NB4 (cell line): Measurements from ENCODE around the gene NT5DC1.

Source experiments
- DNase-seq: peaks from one replicate; pipeline ENCODE4 v3.0.0; 2010; ENCODE audit warnings: low read depth
- H3K4me3 ChIP-seq: one replicate; pipeline ENCODE4 v1.5.1; 2011; ENCODE audit warnings: mild to moderate bottlenecking, low read depth, low read length, moderate library complexity
- MYC ChIP-seq: IDR thresholded peaks from 2 replicates; pipeline ENCODE4 v1.6.1; 2011; ENCODE audit warnings: low read depth, low read length
- POLR2A ChIP-seq: IDR thresholded peaks from 2 replicates; pipeline ENCODE4 v1.6.1; 2011; ENCODE audit warnings: mild to moderate bottlenecking; ENCODE audit not compliant: insufficient read length; ENCODE audit errors: extremely low read depth
- TF ChIP-seq, protein P1 (sequence below): IDR thresholded peaks from one replicate; pipeline ENCODE4 v1.5.1; 2012; ENCODE audit warnings: low read depth, low read length
- TF ChIP-seq, protein P2 (sequence below): IDR thresholded peaks from 2 replicates; pipeline ENCODE4 v1.6.1; 2011; ENCODE audit warnings: low read depth, low read length

NT5DC1 gene

GRCh38 chr6:116298273-116298672 lies 197.6 kb downstream of the NT5DC1 start:
- TF ChIP-seq, protein P1, sequence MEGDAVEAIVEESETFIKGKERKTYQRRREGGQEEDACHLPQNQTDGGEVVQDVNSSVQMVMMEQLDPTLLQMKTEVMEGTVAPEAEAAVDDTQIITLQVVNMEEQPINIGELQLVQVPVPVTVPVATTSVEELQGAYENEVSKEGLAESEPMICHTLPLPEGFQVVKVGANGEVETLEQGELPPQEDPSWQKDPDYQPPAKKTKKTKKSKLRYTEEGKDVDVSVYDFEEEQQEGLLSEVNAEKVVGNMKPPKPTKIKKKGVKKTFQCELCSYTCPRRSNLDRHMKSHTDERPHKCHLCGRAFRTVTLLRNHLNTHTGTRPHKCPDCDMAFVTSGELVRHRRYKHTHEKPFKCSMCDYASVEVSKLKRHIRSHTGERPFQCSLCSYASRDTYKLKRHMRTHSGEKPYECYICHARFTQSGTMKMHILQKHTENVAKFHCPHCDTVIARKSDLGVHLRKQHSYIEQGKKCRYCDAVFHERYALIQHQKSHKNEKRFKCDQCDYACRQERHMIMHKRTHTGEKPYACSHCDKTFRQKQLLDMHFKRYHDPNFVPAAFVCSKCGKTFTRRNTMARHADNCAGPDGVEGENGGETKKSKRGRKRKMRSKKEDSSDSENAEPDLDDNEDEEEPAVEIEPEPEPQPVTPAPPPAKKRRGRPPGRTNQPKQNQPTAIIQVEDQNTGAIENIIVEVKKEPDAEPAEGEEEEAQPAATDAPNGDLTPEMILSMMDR, result no peak
- H3K4me3 ChIP-seq, result no peak overlapping the region
- no peak for DNase-seq

DNA sequence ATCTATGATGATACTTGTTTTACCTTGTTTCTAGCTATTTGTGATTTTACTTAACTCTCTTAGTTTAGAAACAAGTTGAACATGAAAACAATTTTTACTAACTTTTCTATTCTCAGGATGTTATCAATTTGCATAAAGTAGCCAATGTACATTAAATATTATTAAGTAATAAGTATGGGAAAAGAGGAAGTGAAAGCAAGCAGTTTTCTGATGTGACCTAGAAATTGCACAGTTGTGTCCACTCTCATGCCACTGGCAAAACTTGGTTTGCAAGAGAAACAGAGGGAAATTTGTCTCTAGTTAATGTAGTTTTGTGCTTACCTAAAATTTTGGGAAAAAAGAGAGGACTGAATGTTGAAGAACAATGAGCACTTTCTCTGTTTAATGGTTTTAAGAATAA lies 198.3 kb downstream of the NT5DC1 start:
- no peak overlapping the region for H3K4me3 ChIP-seq
- TF ChIP-seq, protein P1, result no peak
- TF ChIP-seq MYC, result no peak
- TF ChIP-seq, protein P2, sequence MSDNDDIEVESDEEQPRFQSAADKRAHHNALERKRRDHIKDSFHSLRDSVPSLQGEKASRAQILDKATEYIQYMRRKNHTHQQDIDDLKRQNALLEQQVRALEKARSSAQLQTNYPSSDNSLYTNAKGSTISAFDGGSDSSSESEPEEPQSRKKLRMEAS, result no peak
- TF ChIP-seq POLR2A, result no peak
- no peak for DNase-seq
